Natural killer cell (primary cell): Measurements from ENCODE around the gene RBM6. TPM values are rescaled to one million over a fixed set of nuclear protein-coding genes. Genes with fewer than 3 reads are reported as not detected.

Experiments
- ATAC-seq, 3 donors: fragments of 150-1000 bp in 2 of 3; fragments of 200-7000 bp in 1 of 3; cut with Tn5 transposase; 1 replicate in 1 of 3; 2 replicates in 2 of 3; pipeline ENCODE4 v1.10.0; 2021; ENCODE audit warnings: mild to moderate bottlenecking in 2 of 3, moderate library complexity in 2 of 3
- DNase-seq, 2 donors: peaks; one replicate each; pipeline versions ENCODE4 v3.0.0 to v3.0.0-alpha.2; 2013 to 2021; ENCODE audit warnings: mixed read lengths in 1 of 2
- H3K27ac ChIP-seq: one replicate; pipeline ENCODE4 v1.5.1; 2013; ENCODE audit warnings: mild to moderate bottlenecking, low read length
- H3K27me3 ChIP-seq: one replicate; pipeline ENCODE4 v1.6.1; 2013; ENCODE audit warnings: low read length; ENCODE audit not compliant: control insufficient read depth, insufficient read depth
- H3K36me3 ChIP-seq: one replicate; pipeline ENCODE4 v1.6.1; 2013; ENCODE audit warnings: low read length; ENCODE audit not compliant: control insufficient read depth, insufficient read depth
- H3K4me1 ChIP-seq: one replicate; pipeline ENCODE4 v1.6.1; 2013; ENCODE audit warnings: low read length; ENCODE audit not compliant: control insufficient read depth, insufficient read depth
- H3K4me3 ChIP-seq: one replicate; pipeline ENCODE4 v1.5.1; 2013; ENCODE audit warnings: low read length
- H3K9me3 ChIP-seq: one replicate; pipeline ENCODE4 v1.6.1; 2013; ENCODE audit warnings: low read length; ENCODE audit not compliant: control insufficient read depth, insufficient read depth
- H3K27ac Mint-ChIP-seq, 2 donors: one replicate each; pipeline ENCODE4 v1.8.0; 2022; ENCODE audit warnings: mild to moderate bottlenecking in 2 of 2, mixed read lengths in 2 of 2, moderate library complexity in 1 of 2
- H3K27me3 Mint-ChIP-seq, 2 donors: one replicate each; pipeline ENCODE4 v1.8.0; 2022; ENCODE audit warnings: low read depth in 2 of 2, mixed read lengths in 2 of 2
- H3K36me3 Mint-ChIP-seq: one replicate; pipeline ENCODE4 v1.8.0; 2022; ENCODE audit warnings: mixed read lengths
- H3K4me1 Mint-ChIP-seq, 2 donors: one replicate each; pipeline ENCODE4 v1.8.0; 2022; ENCODE audit warnings: mixed read lengths in 2 of 2
- H3K4me3 Mint-ChIP-seq: one replicate; pipeline ENCODE4 v1.8.0; 2022; ENCODE audit warnings: mild to moderate bottlenecking, moderate library complexity, mixed read lengths
- H3K9me3 Mint-ChIP-seq, 2 donors: one replicate each; pipeline ENCODE4 v1.8.0; 2022; ENCODE audit warnings: mixed read lengths in 2 of 2
- CTCF ChIP-seq: fragments of 200-600 bp; IDR thresholded peaks from one replicate; pipeline ENCODE4 v1.8.0; 2022; ENCODE audit warnings: antibody characterized with exemption
- WGBS: methylation state at CpG from one replicate; pipeline ENCODE4 v1.1.7; 2013; ENCODE audit warnings: missing lambda C conversion rate; ENCODE audit not compliant: insufficient coverage; 5-methylcytosine and 5-hydroxymethylcytosine counted together
- intact Hi-C: fragments of 100-400 bp; cut with micrococcal nuclease; formaldehyde crosslinking; loops from one replicate; pipeline ENCODE4 v1.14.2; 2022
- total RNA-seq, 4 donors: library from RNA; stranded (reverse); fragments of 120-200 nt in 1 of 4; gene quantifications; one replicate each; pipeline versions ENCODE4 v1.2.3 to v1.2.4, GENCODE V29; 2013 to 2022

RBM6 gene
- total RNA-seq, 3 donors from 2014 or later (not counting 1 experiment from before 2014, with no cell fraction given), result 155 to 193 (median 157) TPM

GRCh38 chr3:49968346-49968745 lies 28.4 kb downstream of the RBM6 start:
- no peak for TF ChIP-seq CTCF
- H3K9me3 Mint-ChIP-seq, result no peaks in the 10 kb centered on the region
- ATAC-seq (no peak), DNase-seq (no peak)
- no peaks in the 10 kb centered on the region for H3K27me3 Mint-ChIP-seq
- H3K27ac Mint-ChIP-seq, result peak overlapping the region in 1 of 2 donors; percentile 46
- H3K4me3 Mint-ChIP-seq, result no peak overlapping the region
- Histone ChIP-seq H3K27ac (no peak overlapping the region), H3K4me3 (no peak overlapping the region), H3K27me3 (no peaks in the 10 kb centered on the region), H3K4me1 (no peaks in the 10 kb centered on the region), H3K9me3 (no peaks in the 10 kb centered on the region), H3K36me3 (peaks cover 21% of the 10 kb centered on the region)
- peaks cover 8 to 22% of the 10 kb centered on the region in 2 donors for H3K4me1 Mint-ChIP-seq
- intact Hi-C loops, result no loop called here
- H3K36me3 Mint-ChIP-seq, result no peaks in the 10 kb centered on the region
- WGBS, result 93% methylated on average over 8 of the region's 8 CpGs

GRCh38 chr3:49972656-49973055 lies 32.7 kb downstream of the RBM6 start:
- H3K27ac Mint-ChIP-seq, result no peak overlapping the region
- Histone ChIP-seq H3K4me1 (no peaks in the 10 kb centered on the region), H3K4me3 (no peak overlapping the region), H3K27ac (no peak overlapping the region), H3K36me3 (peaks cover 44% of the 10 kb centered on the region), H3K27me3 (no peaks in the 10 kb centered on the region), H3K9me3 (no peaks in the 10 kb centered on the region)
- no peak for TF ChIP-seq CTCF
- no peaks in the 10 kb centered on the region for H3K27me3 Mint-ChIP-seq
- H3K4me1 Mint-ChIP-seq, result peaks cover 7 to 8% of the 10 kb centered on the region in 2 donors
- DNase-seq (no peak), ATAC-seq (no peak)
- 99% methylated on average over 10 of the region's 10 CpGs for WGBS
- no peaks in the 10 kb centered on the region for H3K36me3 Mint-ChIP-seq
- intact Hi-C loops, result no loop called here
- H3K9me3 Mint-ChIP-seq, result no peaks in the 10 kb centered on the region
- no peak overlapping the region for H3K4me3 Mint-ChIP-seq

- H3K36me3 ChIP-seq, result peaks cover 43% of the 10 kb centered on the region
Measured at GRCh38 chr3:49976942-49977341, 37.0 kb downstream of the RBM6 start.

More at GRCh38 chr3:49976942-49977341, 37.0 kb downstream of the RBM6 start:
- no peaks in the 10 kb centered on the region for H3K27me3 Mint-ChIP-seq
- ATAC-seq (no peak), DNase-seq (no peak)
- Histone ChIP-seq H3K27me3 (no peaks in the 10 kb centered on the region), H3K4me1 (no peaks in the 10 kb centered on the region), H3K4me3 (no peak overlapping the region), H3K27ac (no peak overlapping the region), H3K9me3 (no peaks in the 10 kb centered on the region)
- H3K27ac Mint-ChIP-seq, result no peak overlapping the region
- 100% methylated on average over 2 of the region's 2 CpGs for WGBS
- no peak overlapping the region for H3K4me3 Mint-ChIP-seq
- H3K36me3 Mint-ChIP-seq, result no peaks in the 10 kb centered on the region
- intact Hi-C loops, result no loop called here
- no peaks in the 10 kb centered on the region for H3K9me3 Mint-ChIP-seq
- TF ChIP-seq CTCF, result no peak
- no peaks in the 10 kb centered on the region for H3K4me1 Mint-ChIP-seq
